ENCODE results near the gene NTN4.

DNA sequence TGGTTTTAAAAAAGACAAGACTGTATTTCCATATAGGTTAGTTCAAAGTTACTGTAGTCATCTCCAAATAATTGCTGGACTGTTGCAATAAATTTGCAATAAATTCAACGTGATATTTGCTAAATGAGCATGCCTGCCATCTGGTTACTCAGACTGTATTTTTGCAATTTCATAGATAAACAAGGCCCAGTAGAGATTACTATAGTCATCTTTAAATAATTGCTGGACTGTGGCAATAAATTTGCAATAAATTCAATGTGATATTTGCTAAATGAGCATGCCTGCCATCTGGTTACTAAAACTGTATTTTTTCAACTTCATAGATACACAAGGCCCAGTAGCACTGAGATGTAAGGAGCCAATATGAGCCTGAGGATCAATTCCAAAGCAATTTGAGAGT, 5.6 kb downstream of the NTN4 start:
- TF ChIP-seq CTCF (IDR thresholded peaks at IDR 0.05) (no peak), EP300 (IDR thresholded peaks at IDR 0.05) (no peak), POLR2A (IDR thresholded peaks at IDR 0.05) (no peak)

Data from ovary (tissue), 3 donors.